ENCODE measurements around the gene FGD5. TPM values are rescaled to one million over a fixed set of nuclear protein-coding genes. Genes with fewer than 3 reads are reported as not detected.

Gene FGD5
- total and polyA plus RNA-seq, 12 donors: 8.9 to 23.4 (median 15.9) TPM

GRCh38 chr3:14803981-14804834 lies 14.6 kb upstream of the FGD5 start:
- TF ChIP-seq CTCF (IDR thresholded peaks at IDR 0.05): peak in 1 of 9 donors; percentile 27
- peaks cover 2 to 53% (median 41%) of the 10 kb centered on the region in 9 donors for H3K4me1 ChIP-seq
- no peaks in the 10 kb centered on the region for H3K36me3 ChIP-seq
- WGBS, 2 donors: 56 to 57% methylated on average over 12 of the region's 12 CpGs
- intact Hi-C loops (cut with DNase I): loop anchor here in 2 of 10 donors (5.0 kb wide), 2 partner anchors 58 to 73 kb away; no protein-coding TSS in a partner anchor
- H3K4me3 ChIP-seq: peak overlapping the region in 1 of 10 donors; percentile 5
- H3K27ac ChIP-seq: peak overlapping the region; percentile 52 to 85 (median 73)
- H3K27me3 ChIP-seq: peaks cover 0 to 18% (median 5%) of the 10 kb centered on the region in 7 donors
- no peaks in the 10 kb centered on the region for H3K9me3 ChIP-seq
- ATAC-seq (peak; percentile 78 to 92 (median 88)), DNase-seq (peak; percentile 52)

- ATAC-seq: no peak
- no peak for DNase-seq
These were observed 13.7 kb upstream of the FGD5 start for GRCh38 chr3:14804835-14805780.

GRCh38 chr3:14805961-14806537 lies 12.7 kb upstream of the FGD5 start:
- ATAC-seq (no peak), DNase-seq (no peak)
- no peak for TF ChIP-seq CTCF (IDR thresholded peaks at IDR 0.05)
- intact Hi-C loops (cut with DNase I): no loop called here
- Histone ChIP-seq H3K4me1 (peaks cover 2 to 67% (median 48%) of the 10 kb centered on the region in 9 donors), H3K4me3 (no peak overlapping the region), H3K36me3 (no peaks in the 10 kb centered on the region), H3K27me3 (peaks cover 4 to 34% (median 21%) of the 10 kb centered on the region in 7 donors), H3K27ac (peak overlapping the region in 4 of 10 donors; percentile 4 to 85 (median 80)), H3K9me3 (no peaks in the 10 kb centered on the region)
- WGBS, 2 donors: 60 to 62% methylated on average over 4 of the region's 4 CpGs

More at GRCh38 chr3:14804835-14805780, 13.7 kb upstream of the FGD5 start:
- peaks cover 1 to 27% (median 14%) of the 10 kb centered on the region in 7 donors for H3K27me3 ChIP-seq
- H3K4me3 ChIP-seq: peak overlapping the region in 1 of 10 donors; percentile 5
- peaks cover 2 to 62% (median 48%) of the 10 kb centered on the region in 9 donors for H3K4me1 ChIP-seq
- H3K9me3 ChIP-seq: no peaks in the 10 kb centered on the region
- TF ChIP-seq CTCF (IDR thresholded peaks at IDR 0.05): no peak
- 71 to 72% methylated on average over 7 of the region's 7 CpGs for WGBS, 2 donors
- no peaks in the 10 kb centered on the region for H3K36me3 ChIP-seq
- H3K27ac ChIP-seq: peak overlapping the region; percentile 52 to 85 (median 73)
- intact Hi-C loops (cut with DNase I): loop anchor here in 2 of 10 donors (5.0 kb wide), 2 partner anchors 57 to 72 kb away; no protein-coding TSS in a partner anchor
